A549 (cell line): Measurements from ENCODE around the gene SLC16A1. TPM values are rescaled to one million over a fixed set of nuclear protein-coding genes. Genes with fewer than 3 reads are reported as not detected.

Experiments used
- ATAC-seq, 2 experiments: fragments of 200-7000 bp in 1 of 2; fragments of >200 bp in 1 of 2; cut with Nextera tagmentation in 1 of 2; cut with Tn5 transposase in 1 of 2; 3 replicates each; pipeline versions ENCODE4 v1.8.0 to v1.9.1; 2018 to 2020; ENCODE audit warnings: mild to moderate bottlenecking in 1 of 2, moderate library complexity in 1 of 2
- CTCF ChIA-PET: fragments of 300-600 bp; sonication (Branson Sonifier 250); formaldehyde crosslinking; extraction: SDS; loops from one replicate; lab custom pipeline; 2021; ENCODE audit warnings: antibody characterized with exemption, inconsistent platforms; lab: Yijun Ruan, JAX
- POLR2A ChIA-PET: fragments of 350-600 bp; formaldehyde crosslinking; extraction: SDS; loops from one replicate; lab custom pipeline; 2021; ENCODE audit warnings: antibody characterized with exemption, inconsistent platforms; lab: Yijun Ruan, JAX
- DNase-seq, 2 experiments: peaks; one replicate each; pipeline versions ENCODE4 v3.0.0 to v3.0.0-alpha.2; 2011 to 2016; ENCODE audit warnings: low read depth in 1 of 2, low spot score in 1 of 2
- FAIRE-seq: peaks from 2 replicates; lab custom pipeline; 2011; peaks lifted over from hg19 to GRCh38; lab: Jason Lieb, UNC
- H3K27ac ChIP-seq, 2 experiments: fragments of >200 bp; sonication (Bioruptor Twin); formaldehyde crosslinking; 3 replicates each; pipeline ENCODE4 v1.5.1; 2016 to 2017
- H3K4me1 ChIP-seq: fragments of >200 bp; sonication (Bioruptor Twin); formaldehyde crosslinking; 3 replicates; pipeline ENCODE4 v1.6.1; 2016
- H3K4me2 ChIP-seq: fragments of >200 bp; sonication (Bioruptor Twin); formaldehyde crosslinking; 3 replicates; pipeline ENCODE4 v1.6.1; 2016
- H3K4me3 ChIP-seq: fragments of >200 bp; sonication (Bioruptor Twin); formaldehyde crosslinking; 3 replicates; pipeline ENCODE4 v1.5.1; 2016
- H3K9me3 ChIP-seq: fragments of >200 bp; sonication (Bioruptor Twin); formaldehyde crosslinking; 3 replicates; pipeline ENCODE4 v1.6.1; 2016
- CBX2 ChIP-seq: fragments of 200-600 bp; sonication (generic); IDR thresholded peaks from 2 replicates; pipeline ENCODE4 v1.6.1; 2016; ENCODE audit warnings: low read depth, mild to moderate bottlenecking, borderline replicate concordance
- CEBPB ChIP-seq, 2 experiments: fragments of >200 bp in 1 of 2; sonication (Bioruptor Twin) in 1 of 2; formaldehyde crosslinking in 1 of 2; IDR thresholded peaks; 2 replicates each; pipeline ENCODE4 v1.6.1; 2012 to 2016
- CHD2 ChIP-seq: fragments of 150-350 bp; IDR thresholded peaks from 2 replicates; pipeline ENCODE4 v1.6.1; 2014; ENCODE audit warnings: low read length; ENCODE audit not compliant: partially characterized antibody
- CHD4 ChIP-seq: fragments of 200-600 bp; sonication (generic); IDR thresholded peaks from 2 replicates; pipeline ENCODE4 v1.6.1; 2016; ENCODE audit warnings: antibody characterized with exemption, mild to moderate bottlenecking, borderline replicate concordance
- CTCF ChIP-seq: fragments of >200 bp; sonication (Bioruptor Twin); formaldehyde crosslinking; IDR thresholded peaks from 3 replicates; pipeline ENCODE4 v1.5.1; 2016
- EHF ChIP-seq: fragments of 250-450 bp; sonication (Bioruptor Pico); IDR thresholded peaks from 2 replicates; pipeline ENCODE4 v1.5.0; 2020; ENCODE audit warnings: mild to moderate bottlenecking
- ESRRA ChIP-seq: fragments of 150-350 bp; IDR thresholded peaks from 2 replicates; pipeline ENCODE4 v1.6.1; 2014; ENCODE audit warnings: mild to moderate bottlenecking, low read length, borderline replicate concordance
- FOSB ChIP-seq: fragments of 250-450 bp; sonication (Bioruptor Pico); IDR thresholded peaks from 2 replicates; pipeline ENCODE4 v1.5.0; 2020; ENCODE audit warnings: mild to moderate bottlenecking, moderate library complexity
- FOXS1 ChIP-seq: fragments of 250-450 bp; sonication (Bioruptor Pico); IDR thresholded peaks from 2 replicates; pipeline ENCODE4 v1.5.0; 2020; ENCODE audit warnings: mild to moderate bottlenecking, moderate library complexity
- HES2 ChIP-seq: fragments of >200 bp; sonication (Bioruptor Twin); formaldehyde crosslinking; IDR thresholded peaks from 2 replicates; pipeline ENCODE4 v1.6.1; 2016
- HEYL ChIP-seq: fragments of 250-450 bp; sonication (Bioruptor Pico); IDR thresholded peaks from 2 replicates; pipeline ENCODE4 v1.8.0; 2021; ENCODE audit warnings: mild to moderate bottlenecking, moderate library complexity
- HOXA7 ChIP-seq: fragments of 250-450 bp; sonication (Bioruptor Pico); IDR thresholded peaks from 2 replicates; pipeline ENCODE4 v1.5.0; 2020; ENCODE audit warnings: mild to moderate bottlenecking, moderate library complexity
- JUN ChIP-seq, 2 experiments: fragments of >200 bp; sonication (Bioruptor Twin); formaldehyde crosslinking; IDR thresholded peaks; 2 replicates in 1 of 2; 3 replicates in 1 of 2; pipeline ENCODE4 v1.6.1; 2016 to 2017
- KDM1A ChIP-seq: fragments of 200-600 bp; sonication (generic); IDR thresholded peaks from 2 replicates; pipeline ENCODE4 v1.6.1; 2016; ENCODE audit warnings: low read depth, mild to moderate bottlenecking
- KDM5A ChIP-seq: fragments of 200-600 bp; sonication (generic); IDR thresholded peaks from 2 replicates; pipeline ENCODE4 v1.6.1; 2016; ENCODE audit warnings: antibody characterized with exemption, mild to moderate bottlenecking
- MAX ChIP-seq: IDR thresholded peaks from 2 replicates; pipeline ENCODE4 v1.6.1; 2012
- NFE2L2 ChIP-seq: fragments of 150-350 bp; conservative IDR thresholded peaks from 2 replicates; pipeline ENCODE4 v1.6.1; 2014; ENCODE audit warnings: low read length
- NPAS2 ChIP-seq: fragments of 250-450 bp; sonication (Bioruptor Pico); IDR thresholded peaks from 2 replicates; pipeline ENCODE4 v1.8.0; 2022; ENCODE audit warnings: mild to moderate bottlenecking, moderate library complexity, borderline replicate concordance
- NR3C1 ChIP-seq: fragments of >200 bp; sonication (Bioruptor Twin); formaldehyde crosslinking; IDR thresholded peaks from 3 replicates; pipeline ENCODE4 v1.6.1; 2017
- PHF8 ChIP-seq: fragments of 200-600 bp; sonication (generic); IDR thresholded peaks from 2 replicates; pipeline ENCODE4 v1.6.1; 2016; ENCODE audit warnings: low read depth, mild to moderate bottlenecking, antibody characterized with exemption, moderate library complexity, borderline replicate concordance
- POLR2A ChIP-seq: IDR thresholded peaks from 2 replicates; pipeline ENCODE4 v1.6.1; 2012; ENCODE audit warnings: mild to moderate bottlenecking, low read length
- POLR2AphosphoS2 ChIP-seq: conservative IDR thresholded peaks from 2 replicates; pipeline ENCODE4 v1.6.1; 2012; ENCODE audit warnings: low read length, improper control_type of control experiment, inconsistent platforms
- RAD21 ChIP-seq, 2 experiments: fragments of >200 bp in 1 of 2; sonication (Bioruptor Twin) in 1 of 2; formaldehyde crosslinking in 1 of 2; IDR thresholded peaks in 1 of 2; conservative IDR thresholded peaks in 1 of 2; 2 replicates in 1 of 2; 3 replicates in 1 of 2; pipeline ENCODE4 v1.6.1; 2012 to 2018; ENCODE audit warnings: inconsistent platforms in 1 of 2
- REST ChIP-seq: fragments of 200-600 bp; sonication (generic); IDR thresholded peaks from 2 replicates; pipeline ENCODE4 v1.6.1; 2016; ENCODE audit warnings: antibody characterized with exemption, mild to moderate bottlenecking, moderate library complexity
- RNF2 ChIP-seq: fragments of 200-600 bp; sonication (generic); IDR thresholded peaks from 2 replicates; pipeline ENCODE4 v1.6.1; 2016; ENCODE audit warnings: low read depth, mild to moderate bottlenecking, antibody characterized with exemption, moderate library complexity, borderline replicate concordance
- ZC3H11A ChIP-seq: fragments of 450-650 bp; IDR thresholded peaks from 2 replicates; pipeline ENCODE4 v1.6.1; 2014; ENCODE audit warnings: antibody characterized with exemption, mild to moderate bottlenecking
- ZNF302 ChIP-seq: fragments of 250-450 bp; sonication (Bioruptor Pico); IDR thresholded peaks from 2 replicates; pipeline ENCODE4 v1.9.0; 2021; ENCODE audit warnings: inconsistent platforms, mild to moderate bottlenecking, moderate library complexity
- WGBS: methylation state at CpG from one replicate; pipeline ENCODE4 v1.1.6; 2017; ENCODE audit errors: missing lambda C conversion rate; 5-methylcytosine and 5-hydroxymethylcytosine counted together
- polyA plus RNA-seq, 4 experiments: library from polyadenylated mRNA; depleted of rRNA in 3 of 4; stranded (reverse); fragments of >200 nt; fragmentation: RNase III in 1 of 4; extraction: RNeasy Plus Mini Kit Qiagen cat#74134 plus additional on column Dnase treatment in 1 of 4; gene quantifications; 2 replicates in 3 of 4; 3 replicates in 1 of 4; pipeline ENCODE4 v1.2.3, GENCODE V29; 2011 to 2017

The SLC16A1 gene
- polyA plus RNA-seq, 2 of the 4 experiments (the other 2 are of a cell fraction): 42.7 to 70.2 TPM

GRCh38 chr1:112929979-112930378 lies 26.0 kb downstream of the SLC16A1 start:
- no peak overlapping the region for H3K4me2 ChIP-seq
- CTCF ChIA-PET: interaction anchor here (0.9 kb wide), 1 partner anchor 113 kb away, joined by 3 read pairs; no protein-coding TSS in a partner anchor
- DNase-seq: no peak

GRCh38 chr1:112927462-112927990 lies 28.5 kb downstream of the SLC16A1 start:
- H3K9me3 ChIP-seq: no peaks in the 10 kb centered on the region
- no peak overlapping the region for H3K4me2 ChIP-seq
- H3K27ac ChIP-seq: no peak overlapping the region
- WGBS: 92% methylated on average over 2 of the region's 2 CpGs
- TF ChIP-seq EHF (CRISPR knock-in tag) (no peak), HOXA7 (no peak), KDM5A (no peak), NR3C1 (no peak), ZC3H11A (no peak), HES2 (no peak), NFE2L2 (no peak), CTCF (no peak), MAX (no peak), JUN (IDR thresholded peaks at IDR 0.05) (no peak), CHD2 (no peak), POLR2A (no peak), PHF8 (no peak), CHD4 (no peak), FOXS1 (CRISPR knock-in tag) (no peak), CBX2 (no peak)
- TF ChIP-seq, all 56 proteins: peak for 0
- peaks cover 5% of the 10 kb centered on the region; the same call in 1 of the 3 replicates for H3K4me1 ChIP-seq
- ChIA-PET CTCF (no interaction called here), POLR2A (no interaction called here)
- H3K4me3 ChIP-seq: no peak overlapping the region
- DNase-seq: no peak
- no peak for ATAC-seq
- no peak for FAIRE-seq

More at GRCh38 chr1:112929979-112930378, 26.0 kb downstream of the SLC16A1 start:
- no peak overlapping the region for H3K27ac ChIP-seq
- ATAC-seq: no peak
- no peak for TF ChIP-seq HEYL (CRISPR knock-in tag)
- POLR2A ChIA-PET: interaction anchor here (0.7 kb wide), 1 partner anchor 225 kb away, joined by 6 read pairs; no protein-coding TSS in a partner anchor
- no peak overlapping the region for H3K4me3 ChIP-seq
- WGBS: 74% methylated on average over 4 of the region's 4 CpGs
- no peaks in the 10 kb centered on the region for H3K9me3 ChIP-seq
- FAIRE-seq: no peak
- H3K4me1 ChIP-seq: peaks cover 13% of the 10 kb centered on the region; the same call in 2 of the 3 replicates

GRCh38 chr1:112926858-112927257 lies 29.1 kb downstream of the SLC16A1 start:
- CTCF ChIA-PET: interaction anchor here (0.7 kb wide), 1 partner anchor 1336 kb away, joined by 3 read pairs; no protein-coding TSS in a partner anchor
- POLR2A ChIA-PET: no interaction called here
- no peak overlapping the region for H3K4me3 ChIP-seq
- no peak for DNase-seq
- H3K4me2 ChIP-seq: no peak overlapping the region
- peaks cover 5% of the 10 kb centered on the region; the same call in 1 of the 3 replicates for H3K4me1 ChIP-seq
- WGBS: 85% methylated on average over 1 of the region's 1 CpG
- H3K27ac ChIP-seq: no peak overlapping the region
- FAIRE-seq: no peak
- H3K9me3 ChIP-seq: no peaks in the 10 kb centered on the region
- no peak for ATAC-seq
- no peak for TF ChIP-seq NPAS2
- TF ChIP-seq FOSB (CRISPR knock-in tag): no peak
- no peak for TF ChIP-seq CTCF
- TF ChIP-seq ESRRA: no peak
- no peak for TF ChIP-seq RAD21 (conservative IDR thresholded peaks at IDR 0.05 in 1 of 2, IDR thresholded peaks at IDR 0.05 in 1 of 2)
- no peak for TF ChIP-seq FOXS1 (CRISPR knock-in tag)
- TF ChIP-seq CBX2: no peak
- no peak for TF ChIP-seq CEBPB (IDR thresholded peaks at IDR 0.05)
- TF ChIP-seq ZNF302 (CRISPR knock-in tag): no peak
- no peak for TF ChIP-seq RNF2
- TF ChIP-seq NR3C1: no peak
- no peak for TF ChIP-seq REST
- TF ChIP-seq POLR2AphosphoS2: no peak
- no peak for TF ChIP-seq KDM1A
